C1 segment of cervical spinal cord (tissue), 14 donors: Measurements from ENCODE around the gene XXYLT1.
A peak's percentile ranks its signal among the peaks of the same experiment; 100 is the strongest.
"Not testable (repeated sequence)": the region's sequence is repeated elsewhere in the genome, so short reads cannot be mapped to it uniquely, and the experiment has no call there.

Experiments used
- DNase-seq, 14 donors: peaks; one replicate each; lab custom pipeline; 2025; lab: John Stamatoyannopoulos, UW

Gene XXYLT1

GRCh38 chr3:195099951-195100785 is 170.8 kb downstream of the XXYLT1 start:
- DNase-seq: no peak

GRCh38 chr3:195098741-195099525 is 172.0 kb downstream of the XXYLT1 start:
- no peak for DNase-seq

- no peak for DNase-seq
Observed at GRCh38 chr3:195097331-195098255, 173.4 kb downstream of the XXYLT1 start.

GRCh38 chr3:195096484-195097330 is 174.3 kb downstream of the XXYLT1 start:
- no peak for DNase-seq

- DNase-seq: no peak
Observed at GRCh38 chr3:195096053-195096452, 174.9 kb downstream of the XXYLT1 start.

- DNase-seq: no peak
Observed at GRCh38 chr3:195095704-195096036, 175.3 kb downstream of the XXYLT1 start.

- DNase-seq: peak in 1 of 14 donors; percentile 62
Observed at GRCh38 chr3:195095035-195095703, 175.8 kb downstream of the XXYLT1 start.

GRCh38 chr3:195094191-195094921 is 176.6 kb downstream of the XXYLT1 start:
- DNase-seq: no peak

GRCh38 chr3:195093731-195094130 is 177.2 kb downstream of the XXYLT1 start:
- DNase-seq: no peak

- not testable (repeated sequence) for DNase-seq
Observed at GRCh38 chr3:195087840-195088601, 182.9 kb downstream of the XXYLT1 start.

- no peak for DNase-seq
Observed at GRCh38 chr3:195087328-195087727, 183.6 kb downstream of the XXYLT1 start.

- no peak for DNase-seq
Observed at GRCh38 chr3:195086885-195087284, 184.1 kb downstream of the XXYLT1 start.

- DNase-seq: no peak
Observed at GRCh38 chr3:195086341-195086740, 184.6 kb downstream of the XXYLT1 start.

GRCh38 chr3:195085356-195086130 is 185.4 kb downstream of the XXYLT1 start:
- no peak for DNase-seq

- no peak for DNase-seq
Observed at GRCh38 chr3:195084746-195085145, 186.2 kb downstream of the XXYLT1 start.

- DNase-seq: no peak
Observed at GRCh38 chr3:195083659-195084058, 187.3 kb downstream of the XXYLT1 start.

GRCh38 chr3:195082811-195083210 is 188.1 kb downstream of the XXYLT1 start:
- no peak for DNase-seq
